ENCODE data around the gene CCDC82. TPM values are rescaled to one million over a fixed set of nuclear protein-coding genes. Genes with fewer than 3 reads are reported as not detected.
A peak's percentile ranks its signal among the peaks of the same experiment; 100 is the strongest.

The CCDC82 gene
- total RNA-seq, 1 experiment from 2014 or later = 16.5 TPM

- no peaks in the 10 kb centered on the region for H3K9me3 ChIP-seq (replicated peaks)
- peak overlapping the region; percentile 80 for H3K27ac ChIP-seq
- no peaks in the 10 kb centered on the region; the same call in 1 of the 2 replicates for H3K36me3 ChIP-seq
- no peak for DNase-seq
- H3K27me3 ChIP-seq = no peaks in the 10 kb centered on the region
- peak overlapping the region; percentile 89 for H3K4me3 ChIP-seq
- H3K4me1 ChIP-seq = 0 out of 2 replicates have a peak, but pooled peaks cover 3% of the 10 kb centered on the region
Measured at GRCh38 chr11:96388891-96389719, 607 bp downstream of the CCDC82 start.

- DNase-seq = no peak
- Histone ChIP-seq H3K27ac (no peak overlapping the region), H3K27me3 (no peaks in the 10 kb centered on the region), H3K4me1 (0 out of 2 replicates have a peak, but pooled peaks cover 3% of the 10 kb centered on the region), H3K4me3 (no peak overlapping the region), H3K36me3 (no peaks in the 10 kb centered on the region; the same call in none of the 2 replicates), H3K9me3 (replicated peaks) (no peaks in the 10 kb centered on the region)
Measured at GRCh38 chr11:96385187-96385586, 4.5 kb downstream of the CCDC82 start.

- Histone ChIP-seq H3K4me3 (no peak overlapping the region), H3K27ac (no peak overlapping the region), H3K9me3 (replicated peaks) (no peaks in the 10 kb centered on the region), H3K27me3 (no peaks in the 10 kb centered on the region), H3K36me3 (no peaks in the 10 kb centered on the region; the same call in none of the 2 replicates), H3K4me1 (0 out of 2 replicates have a peak, but pooled peaks cover 3% of the 10 kb centered on the region)
- no peak for DNase-seq
Measured at GRCh38 chr11:96384156-96384555, 5.6 kb downstream of the CCDC82 start.

- Histone ChIP-seq H3K9me3 (replicated peaks) (no peaks in the 10 kb centered on the region), H3K36me3 (peaks cover 3% of the 10 kb centered on the region; the same call in 1 of the 2 replicates), H3K4me3 (no peak overlapping the region), H3K27me3 (no peaks in the 10 kb centered on the region), H3K27ac (no peak overlapping the region), H3K4me1 (no peaks in the 10 kb centered on the region)
- no peak for DNase-seq
Measured at GRCh38 chr11:96376796-96377195, 12.9 kb downstream of the CCDC82 start.

GRCh38 chr11:96373826-96374225 lies 15.9 kb downstream of the CCDC82 start:
- H3K36me3 ChIP-seq = peaks cover 3% of the 10 kb centered on the region; the same call in 1 of the 2 replicates
- DNase-seq = no peak
- H3K4me3 ChIP-seq = no peak overlapping the region
- H3K9me3 ChIP-seq (replicated peaks) = no peaks in the 10 kb centered on the region
- no peaks in the 10 kb centered on the region for H3K4me1 ChIP-seq
- H3K27ac ChIP-seq = no peak overlapping the region
- no peaks in the 10 kb centered on the region for H3K27me3 ChIP-seq

- Histone ChIP-seq H3K27me3 (no peaks in the 10 kb centered on the region), H3K36me3 (peaks cover 7% of the 10 kb centered on the region), H3K27ac (no peak overlapping the region), H3K4me1 (no peaks in the 10 kb centered on the region), H3K9me3 (replicated peaks) (no peaks in the 10 kb centered on the region), H3K4me3 (no peak overlapping the region)
- DNase-seq = no peak
Measured at GRCh38 chr11:96367342-96367741, 22.4 kb downstream of the CCDC82 start.

GRCh38 chr11:96366024-96366423 lies 23.7 kb downstream of the CCDC82 start:
- H3K9me3 ChIP-seq (replicated peaks) = no peaks in the 10 kb centered on the region
- H3K4me1 ChIP-seq = no peaks in the 10 kb centered on the region
- no peak overlapping the region for H3K4me3 ChIP-seq
- H3K27me3 ChIP-seq = no peaks in the 10 kb centered on the region
- no peak overlapping the region for H3K27ac ChIP-seq
- no peak for DNase-seq
- peaks cover 4% of the 10 kb centered on the region for H3K36me3 ChIP-seq

- Histone ChIP-seq H3K9me3 (replicated peaks) (no peaks in the 10 kb centered on the region), H3K27ac (no peak overlapping the region), H3K4me1 (no peaks in the 10 kb centered on the region), H3K36me3 (peaks cover 4% of the 10 kb centered on the region), H3K4me3 (no peak overlapping the region), H3K27me3 (no peaks in the 10 kb centered on the region)
- DNase-seq = no peak
Measured at GRCh38 chr11:96365493-96365892, 24.2 kb downstream of the CCDC82 start.

- Histone ChIP-seq H3K36me3 (peaks cover 4% of the 10 kb centered on the region), H3K9me3 (replicated peaks) (no peaks in the 10 kb centered on the region), H3K4me3 (no peak overlapping the region), H3K4me1 (no peaks in the 10 kb centered on the region), H3K27me3 (no peaks in the 10 kb centered on the region), H3K27ac (no peak overlapping the region)
- DNase-seq = no peak
Measured at GRCh38 chr11:96361778-96362177, 27.9 kb downstream of the CCDC82 start.

GRCh38 chr11:96358321-96358720 lies 31.4 kb downstream of the CCDC82 start:
- H3K36me3 ChIP-seq = no peaks in the 10 kb centered on the region; the same call in 1 of the 2 replicates
- no peaks in the 10 kb centered on the region for H3K9me3 ChIP-seq (replicated peaks)
- H3K27ac ChIP-seq = no peak overlapping the region
- no peak for DNase-seq
- no peak overlapping the region for H3K4me3 ChIP-seq
- H3K4me1 ChIP-seq = no peaks in the 10 kb centered on the region
- no peaks in the 10 kb centered on the region for H3K27me3 ChIP-seq

GRCh38 chr11:96357794-96358193 lies 31.9 kb downstream of the CCDC82 start:
- H3K4me3 ChIP-seq = no peak overlapping the region
- DNase-seq = no peak
- H3K27ac ChIP-seq = no peak overlapping the region
- no peaks in the 10 kb centered on the region; the same call in 1 of the 2 replicates for H3K36me3 ChIP-seq
- H3K27me3 ChIP-seq = no peaks in the 10 kb centered on the region
- no peaks in the 10 kb centered on the region for H3K9me3 ChIP-seq (replicated peaks)
- no peaks in the 10 kb centered on the region for H3K4me1 ChIP-seq

GRCh38 chr11:96356848-96357247 lies 32.9 kb downstream of the CCDC82 start:
- Histone ChIP-seq H3K4me3 (no peak overlapping the region), H3K9me3 (replicated peaks) (no peaks in the 10 kb centered on the region), H3K27ac (no peak overlapping the region), H3K27me3 (no peaks in the 10 kb centered on the region), H3K36me3 (no peaks in the 10 kb centered on the region; the same call in 1 of the 2 replicates), H3K4me1 (no peaks in the 10 kb centered on the region)
- no peak for DNase-seq

- Histone ChIP-seq H3K27ac (peak within 1 kb of the TSS; percentile 36; the same call in 1 of the 2 replicates), H3K4me3 (peak within 1 kb of the TSS; percentile 65), H3K36me3 (no peaks in the 10 kb centered on the region), H3K4me1 (no peaks in the 10 kb centered on the region), H3K27me3 (no peaks in the 10 kb centered on the region), H3K9me3 (replicated peaks) (no peaks in the 10 kb centered on the region)
- peak; percentile 88 to 91 for DNase-seq
Measured at GRCh38 chr11:96342961-96343711, 46.6 kb downstream of the CCDC82 start, which contains the start of gene MAML2. Gene MAML2, minus strand, starts transcription at chr11:96343195. Its CDS starts 1,300 bp downstream, at chr11:96341895.

- Histone ChIP-seq H3K4me1 (no peaks in the 10 kb centered on the region), H3K27me3 (no peaks in the 10 kb centered on the region), H3K27ac (peak overlapping the region; percentile 36; the same call in 1 of the 2 replicates), H3K9me3 (replicated peaks) (no peaks in the 10 kb centered on the region), H3K4me3 (peak overlapping the region; percentile 65), H3K36me3 (no peaks in the 10 kb centered on the region)
- DNase-seq = peak in 1 of 2 experiments; percentile 4
Measured at GRCh38 chr11:96342014-96342960, 47.4 kb downstream of the CCDC82 start.

All from SJCRH30 (cell line).